ENCODE data around the gene CCDC66. TPM values are rescaled to one million over a fixed set of nuclear protein-coding genes. Genes with fewer than 3 reads are reported as not detected.

The CCDC66 gene
- 16.7 and 19.7 TPM in 2 replicates for total RNA-seq

DNA sequence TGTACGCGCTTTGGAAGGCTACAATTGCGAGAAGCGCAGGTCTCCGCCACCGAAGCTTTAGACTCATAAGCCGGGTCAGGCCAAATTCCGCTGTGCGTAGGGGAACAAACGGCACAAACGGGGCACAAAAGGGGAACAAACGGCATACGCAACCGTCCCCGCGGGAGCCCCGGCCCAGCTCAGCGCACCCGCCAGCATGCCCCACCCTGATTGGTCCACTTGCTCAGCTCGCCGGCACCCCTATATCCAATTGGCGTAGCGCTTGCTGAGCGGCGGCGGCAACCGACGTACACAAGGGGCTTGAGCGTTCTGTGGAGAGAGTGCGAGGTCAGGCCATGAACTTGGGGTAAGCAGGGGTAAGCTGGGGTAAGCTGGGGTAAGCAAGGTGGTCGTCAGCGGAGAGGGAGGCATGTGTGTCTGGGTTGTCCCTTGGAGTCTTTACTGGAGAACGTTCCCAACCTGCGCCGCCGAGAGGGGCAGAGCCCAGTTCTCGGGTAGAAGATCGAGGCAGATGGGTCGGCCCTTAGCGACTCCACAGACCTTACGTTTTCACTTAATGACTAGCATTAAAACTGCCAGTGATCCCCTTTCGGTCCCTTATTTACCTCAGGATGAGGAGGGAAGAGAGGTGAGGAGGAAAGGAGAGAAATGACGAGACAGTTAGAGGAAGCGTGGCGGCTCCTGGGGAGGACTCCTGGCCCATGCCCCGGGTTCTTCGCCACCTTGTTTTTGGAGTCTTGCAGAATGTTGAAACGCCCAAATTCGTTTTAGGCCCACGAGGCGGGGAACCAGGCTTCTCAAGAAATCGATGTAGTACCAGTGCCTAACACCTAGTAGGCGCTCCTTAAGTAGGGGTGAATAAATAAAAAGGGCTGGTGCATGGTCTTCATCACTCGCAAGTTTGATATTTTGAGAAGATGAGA is at the start of gene CCDC66:
TSS of gene CCDC66 (plus strand) at position 268 of the 923 bp plus-strand sequence. CDS start at position 336, 68 bp downstream.

Other genes with a start within 250 kb of the CCDC66 start
- 1.9 and 2.3 TPM in 2 replicates for gene ERC2, start 88.7 kb upstream of the CCDC66 start, total RNA-seq
- gene TASOR, start 126.1 kb downstream of the CCDC66 start, total RNA-seq = 50.0 and 56.6 TPM in 2 replicates
- gene ARHGEF3, start 244.8 kb downstream of the CCDC66 start, total RNA-seq = 13.1 and 14.6 TPM in 2 replicates

Measured in vein endothelial cell (primary cell).